OCI-LY3 (cell line): ENCODE measurements around the gene OPCML.

ENCODE experiments used
- EZH2phosphoT487 ChIP-seq: fragments of 200-600 bp; shearing (Covaris generic); IDR thresholded peaks from 2 replicates; pipeline ENCODE4 v1.6.1; 2018; ENCODE audit warnings: antibody characterized with exemption, mixed run types, low read depth
- TF ChIP-seq, protein P1 (sequence below): fragments of 200-600, 300-600 bp; sonication (generic); IDR thresholded peaks from 2 replicates; pipeline ENCODE4 v1.5.1; 2014; ENCODE audit warnings: antibody characterized with exemption, low read length, low read depth

DNA sequence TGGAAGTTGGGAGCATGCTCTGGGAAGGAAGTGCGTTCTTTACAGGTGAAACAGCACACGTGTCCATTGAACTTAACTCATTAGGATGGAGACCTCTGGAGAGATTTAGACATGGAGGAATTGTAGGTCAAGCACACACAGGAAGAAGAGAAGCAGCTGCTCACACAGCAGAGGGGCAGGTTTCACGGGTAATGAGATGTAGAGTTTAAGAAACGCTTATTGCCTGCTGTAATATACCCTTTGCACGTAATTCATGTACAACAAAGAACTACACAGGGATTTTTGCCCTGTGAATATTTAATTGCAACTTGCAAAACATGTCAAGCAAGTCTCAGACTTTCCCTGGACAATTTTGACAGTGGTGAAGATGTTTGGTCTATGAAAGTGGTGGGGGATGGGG lies 508.0 kb downstream of the OPCML start:
- TF ChIP-seq, protein P1, sequence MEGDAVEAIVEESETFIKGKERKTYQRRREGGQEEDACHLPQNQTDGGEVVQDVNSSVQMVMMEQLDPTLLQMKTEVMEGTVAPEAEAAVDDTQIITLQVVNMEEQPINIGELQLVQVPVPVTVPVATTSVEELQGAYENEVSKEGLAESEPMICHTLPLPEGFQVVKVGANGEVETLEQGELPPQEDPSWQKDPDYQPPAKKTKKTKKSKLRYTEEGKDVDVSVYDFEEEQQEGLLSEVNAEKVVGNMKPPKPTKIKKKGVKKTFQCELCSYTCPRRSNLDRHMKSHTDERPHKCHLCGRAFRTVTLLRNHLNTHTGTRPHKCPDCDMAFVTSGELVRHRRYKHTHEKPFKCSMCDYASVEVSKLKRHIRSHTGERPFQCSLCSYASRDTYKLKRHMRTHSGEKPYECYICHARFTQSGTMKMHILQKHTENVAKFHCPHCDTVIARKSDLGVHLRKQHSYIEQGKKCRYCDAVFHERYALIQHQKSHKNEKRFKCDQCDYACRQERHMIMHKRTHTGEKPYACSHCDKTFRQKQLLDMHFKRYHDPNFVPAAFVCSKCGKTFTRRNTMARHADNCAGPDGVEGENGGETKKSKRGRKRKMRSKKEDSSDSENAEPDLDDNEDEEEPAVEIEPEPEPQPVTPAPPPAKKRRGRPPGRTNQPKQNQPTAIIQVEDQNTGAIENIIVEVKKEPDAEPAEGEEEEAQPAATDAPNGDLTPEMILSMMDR = no peak
- no peak for TF ChIP-seq EZH2phosphoT487
